Activated CD4-positive, alpha-beta memory T cell treated with anti-CD3 and anti-CD28 coated beads, Interleukin-2, amount 10 ng/mL, durations not matched to agents 7 days and 5 days (primary cell): ENCODE results near the gene FAM117A. TPM values are rescaled to one million over a fixed set of nuclear protein-coding genes. Genes with fewer than 3 reads are reported as not detected.

Experiments used
- total RNA-seq, 2 experiments: library from RNA; stranded (reverse); gene quantifications; one replicate each; pipeline ENCODE4 v1.2.3, GENCODE V29; 2021

The FAM117A gene
- total RNA-seq, 2 experiments from 2014 or later, result 61.0 to 62.0 TPM

Other genes with a start within 250 kb of the FAM117A start
- gene NXPH3, start 188.3 kb downstream of the FAM117A start, total RNA-seq, result not detected
- gene SPOP, start 86.0 kb downstream of the FAM117A start, total RNA-seq, result 10 to 100 TPM; 52.2 to 57.8 TPM
- gene SLC35B1, start 56.2 kb downstream of the FAM117A start, total RNA-seq, result 10 to 100 TPM; 50.4 TPM
- gene KAT7, start 24.6 kb upstream of the FAM117A start, total RNA-seq, result 10 to 100 TPM; 79.8 to 80.2 TPM
- not detected for gene TAC4, start 83.9 kb upstream of the FAM117A start, total RNA-seq
- under 1 TPM; 0.28 TPM for gene DLX4, start 205.1 kb upstream of the FAM117A start, total RNA-seq
- gene DLX3, start 231.1 kb upstream of the FAM117A start, total RNA-seq, result not detected